Measurements from ENCODE around the gene ANKFY1.

GRCh38 chr17:4166419-4166818, 97.4 kb downstream of the ANKFY1 start:
- TF ChIP-seq EZH2 (IDR thresholded peaks at IDR 0.05; ENCODE audit: insufficient read depth, poor library complexity, severe bottlenecking) = no peak
- no peak for TF ChIP-seq EZH2phosphoT487 (IDR thresholded peaks at IDR 0.05; ENCODE audit: insufficient read depth, low read depth)
